ENCODE measurements around the gene TXNRD1. TPM values are rescaled to one million over a fixed set of nuclear protein-coding genes. Genes with fewer than 3 reads are reported as not detected.

TXNRD1 gene
- total RNA-seq, 2 donors from 2014 or later, result 83.4 to 144 TPM

DNA sequence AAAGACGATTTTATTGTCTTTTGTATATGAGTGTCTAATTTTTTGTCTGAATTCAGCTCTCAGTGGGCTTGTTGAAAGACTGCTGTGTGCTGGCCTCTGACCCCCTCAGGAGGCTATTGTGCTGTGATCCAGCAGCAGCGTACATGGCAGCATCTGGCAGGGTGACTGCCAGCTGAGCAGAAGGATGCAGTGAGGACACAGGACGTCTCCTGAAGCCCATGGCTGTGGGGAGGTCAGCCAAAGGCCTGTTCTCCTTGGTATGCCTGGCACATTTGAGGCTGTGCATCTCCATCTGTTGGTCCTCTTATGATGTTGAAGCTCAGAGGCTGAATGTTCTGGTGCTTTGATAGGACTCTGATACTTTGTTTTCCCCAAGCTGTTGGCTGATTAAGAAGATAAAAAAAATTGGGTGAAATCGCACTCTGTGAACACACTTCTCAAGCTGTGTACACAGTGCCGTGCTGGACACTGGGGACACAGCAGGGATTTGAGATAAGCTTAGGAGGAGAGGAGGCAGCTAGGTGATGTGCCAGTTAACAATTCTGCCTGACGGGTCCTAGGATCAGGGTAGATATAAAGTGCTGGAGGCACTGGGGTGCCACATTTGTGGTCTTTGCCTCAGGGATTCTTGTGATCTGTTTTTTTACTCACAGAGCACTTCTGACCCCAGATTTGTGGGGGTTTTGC, 125.5 kb downstream of the TXNRD1 start:
- Histone ChIP-seq H3K4me1 (ENCODE audit: control insufficient read depth, insufficient read depth, low read length) (peaks cover 3% of the 10 kb centered on the region), H3K9me3 (ENCODE audit: control insufficient read depth, low read length) (no peaks in the 10 kb centered on the region), H3K27ac (ENCODE audit: low read depth, low read length) (no peak overlapping the region), H3K36me3 (ENCODE audit: control insufficient read depth, insufficient read depth, low read length) (peaks cover 65% of the 10 kb centered on the region), H3K9ac (ENCODE audit: extremely low read depth, low read length, poor library complexity, severe bottlenecking) (no peak overlapping the region), H3K4me3 (ENCODE audit: low read length) (no peak overlapping the region), H3K27me3 (ENCODE audit: control insufficient read depth, insufficient read depth, low read length, poor library complexity, severe bottlenecking) (no peaks in the 10 kb centered on the region)
- H3K27ac Mint-ChIP-seq, result no peak overlapping the region
- peaks cover 52% of the 10 kb centered on the region for H3K36me3 Mint-ChIP-seq (ENCODE audit: low read depth)
- WGBS, 2 experiments (ENCODE audit: insufficient coverage in 1 of 2, insufficient read length in 1 of 2), result 81 to 92% methylated on average over 4 to 6 of the region's 6 CpGs
- no peaks in the 10 kb centered on the region for H3K9me3 Mint-ChIP-seq
- peak; percentile 45 for DNase-seq
- H3K4me3 Mint-ChIP-seq, result no peak overlapping the region
- H3K27me3 Mint-ChIP-seq (ENCODE audit: insufficient read depth), result no peaks in the 10 kb centered on the region
- peaks cover 23% of the 10 kb centered on the region for H3K4me1 Mint-ChIP-seq
- TF ChIP-seq, protein P1, sequence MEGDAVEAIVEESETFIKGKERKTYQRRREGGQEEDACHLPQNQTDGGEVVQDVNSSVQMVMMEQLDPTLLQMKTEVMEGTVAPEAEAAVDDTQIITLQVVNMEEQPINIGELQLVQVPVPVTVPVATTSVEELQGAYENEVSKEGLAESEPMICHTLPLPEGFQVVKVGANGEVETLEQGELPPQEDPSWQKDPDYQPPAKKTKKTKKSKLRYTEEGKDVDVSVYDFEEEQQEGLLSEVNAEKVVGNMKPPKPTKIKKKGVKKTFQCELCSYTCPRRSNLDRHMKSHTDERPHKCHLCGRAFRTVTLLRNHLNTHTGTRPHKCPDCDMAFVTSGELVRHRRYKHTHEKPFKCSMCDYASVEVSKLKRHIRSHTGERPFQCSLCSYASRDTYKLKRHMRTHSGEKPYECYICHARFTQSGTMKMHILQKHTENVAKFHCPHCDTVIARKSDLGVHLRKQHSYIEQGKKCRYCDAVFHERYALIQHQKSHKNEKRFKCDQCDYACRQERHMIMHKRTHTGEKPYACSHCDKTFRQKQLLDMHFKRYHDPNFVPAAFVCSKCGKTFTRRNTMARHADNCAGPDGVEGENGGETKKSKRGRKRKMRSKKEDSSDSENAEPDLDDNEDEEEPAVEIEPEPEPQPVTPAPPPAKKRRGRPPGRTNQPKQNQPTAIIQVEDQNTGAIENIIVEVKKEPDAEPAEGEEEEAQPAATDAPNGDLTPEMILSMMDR (conservative IDR thresholded peaks at IDR 0.05), result no peak

DNA sequence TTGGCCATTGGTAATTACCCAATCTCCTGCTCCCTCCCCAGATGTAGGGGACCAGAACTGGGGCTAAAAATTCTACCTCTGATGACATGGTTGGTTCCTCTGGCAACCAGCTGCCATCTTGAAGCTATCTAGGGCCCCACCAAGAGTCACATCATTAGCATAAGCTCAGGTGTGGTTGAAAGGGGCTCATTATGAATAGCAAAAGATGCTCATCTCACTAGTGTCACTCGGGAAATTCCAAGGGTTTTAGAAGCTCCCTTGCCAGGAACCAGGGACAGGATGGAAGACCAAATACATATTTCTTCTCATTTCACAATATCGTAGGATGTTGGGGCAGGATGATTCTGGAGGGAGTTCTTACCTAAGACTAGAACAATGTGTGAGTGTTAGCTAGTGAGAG, 126.6 kb downstream of the TXNRD1 start:
- no peaks in the 10 kb centered on the region for H3K9me3 ChIP-seq (ENCODE audit: control insufficient read depth, low read length)
- Mint-ChIP-seq H3K9me3 (no peaks in the 10 kb centered on the region), H3K27me3 (ENCODE audit: insufficient read depth) (no peaks in the 10 kb centered on the region), H3K27ac (no peak overlapping the region), H3K4me1 (peaks cover 23% of the 10 kb centered on the region), H3K4me3 (no peak overlapping the region), H3K36me3 (ENCODE audit: low read depth) (peaks cover 52% of the 10 kb centered on the region)
- no peaks in the 10 kb centered on the region for H3K27me3 ChIP-seq (ENCODE audit: control insufficient read depth, insufficient read depth, low read length, poor library complexity, severe bottlenecking)
- H3K4me3 ChIP-seq (ENCODE audit: low read length), result no peak overlapping the region
- no peak for DNase-seq
- TF ChIP-seq, protein P1 (conservative IDR thresholded peaks at IDR 0.05), result no peak
- peaks cover 3% of the 10 kb centered on the region for H3K4me1 ChIP-seq (ENCODE audit: control insufficient read depth, insufficient read depth, low read length)
- peaks cover 58% of the 10 kb centered on the region for H3K36me3 ChIP-seq (ENCODE audit: control insufficient read depth, insufficient read depth, low read length)
- no peak overlapping the region for H3K27ac ChIP-seq (ENCODE audit: low read depth, low read length)
- 95 to 100% methylated on average over 1 to 2 of the region's 2 CpGs for WGBS, 2 experiments (ENCODE audit: insufficient coverage in 1 of 2, insufficient read length in 1 of 2)
- no peak overlapping the region for H3K9ac ChIP-seq (ENCODE audit: extremely low read depth, low read length, poor library complexity, severe bottlenecking)

DNA sequence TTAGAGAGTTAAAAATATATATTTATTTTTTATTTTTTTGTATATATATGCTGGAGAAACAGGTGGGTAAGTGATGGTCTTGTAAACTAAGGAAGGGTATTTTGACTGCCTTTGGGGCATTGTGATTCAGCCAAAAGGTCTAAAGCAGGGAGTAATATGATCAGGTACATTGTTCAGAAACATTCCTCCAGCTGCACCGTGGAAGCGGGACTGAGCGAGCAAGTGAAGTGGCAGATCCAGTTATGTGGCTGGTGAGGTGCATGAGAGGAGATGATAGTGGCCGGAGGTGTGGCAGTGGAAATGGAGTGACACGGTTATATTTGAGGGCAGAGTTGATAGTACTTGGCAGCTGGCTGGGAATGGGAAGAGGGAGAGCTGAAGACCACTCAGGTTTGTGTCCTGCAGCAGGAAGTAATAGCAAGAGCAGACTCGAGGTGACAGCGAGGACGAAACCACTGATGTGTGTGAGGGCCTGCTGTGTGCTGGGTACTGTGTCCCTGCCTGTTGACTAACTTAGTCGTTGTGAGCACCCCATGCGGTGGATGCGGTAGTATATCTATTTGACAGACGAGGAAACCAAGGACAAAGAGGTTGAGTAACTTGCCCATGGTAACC, 127.2 kb downstream of the TXNRD1 start:
- WGBS, 2 experiments (ENCODE audit: insufficient coverage in 1 of 2, insufficient read length in 1 of 2), result 94% methylated on average over 12 of the region's 12 CpGs
- Mint-ChIP-seq H3K27me3 (ENCODE audit: insufficient read depth) (no peaks in the 10 kb centered on the region), H3K4me1 (peaks cover 23% of the 10 kb centered on the region), H3K27ac (no peak overlapping the region), H3K9me3 (no peaks in the 10 kb centered on the region), H3K36me3 (ENCODE audit: low read depth) (peaks cover 55% of the 10 kb centered on the region), H3K4me3 (no peak overlapping the region)
- peak; percentile 49 for DNase-seq
- Histone ChIP-seq H3K4me3 (ENCODE audit: low read length) (no peak overlapping the region), H3K9me3 (ENCODE audit: control insufficient read depth, low read length) (no peaks in the 10 kb centered on the region), H3K27ac (ENCODE audit: low read depth, low read length) (no peak overlapping the region), H3K36me3 (ENCODE audit: control insufficient read depth, insufficient read depth, low read length) (peaks cover 61% of the 10 kb centered on the region), H3K9ac (ENCODE audit: extremely low read depth, low read length, poor library complexity, severe bottlenecking) (no peak overlapping the region), H3K4me1 (ENCODE audit: control insufficient read depth, insufficient read depth, low read length) (peaks cover 3% of the 10 kb centered on the region), H3K27me3 (ENCODE audit: control insufficient read depth, insufficient read depth, low read length, poor library complexity, severe bottlenecking) (no peaks in the 10 kb centered on the region)
- TF ChIP-seq, protein P1 (conservative IDR thresholded peaks at IDR 0.05), result no peak
